ENCODE measurements around the gene MTA1.

The MTA1 gene

DNA sequence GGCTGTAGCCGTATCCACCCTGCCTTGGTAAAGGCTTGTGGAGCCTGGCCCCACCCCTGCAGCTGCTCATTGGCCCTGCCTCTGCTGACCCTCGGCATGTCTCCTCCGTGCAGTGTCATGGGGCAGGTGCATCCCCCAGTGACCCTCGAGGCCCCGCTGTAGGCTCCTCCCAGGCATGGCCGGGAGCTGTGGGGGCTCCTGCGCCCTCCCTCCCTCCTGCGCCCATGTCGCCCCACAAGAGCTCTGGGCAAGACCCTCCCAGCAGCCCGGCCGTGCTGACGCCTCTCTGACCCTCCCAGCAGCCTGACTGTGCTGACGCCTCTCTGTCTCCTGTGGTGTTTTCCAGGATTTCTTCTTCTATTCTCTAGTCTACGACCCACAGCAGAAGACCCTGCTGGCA, 34.2 kb downstream of the MTA1 start:
- TF ChIP-seq, protein P1, sequence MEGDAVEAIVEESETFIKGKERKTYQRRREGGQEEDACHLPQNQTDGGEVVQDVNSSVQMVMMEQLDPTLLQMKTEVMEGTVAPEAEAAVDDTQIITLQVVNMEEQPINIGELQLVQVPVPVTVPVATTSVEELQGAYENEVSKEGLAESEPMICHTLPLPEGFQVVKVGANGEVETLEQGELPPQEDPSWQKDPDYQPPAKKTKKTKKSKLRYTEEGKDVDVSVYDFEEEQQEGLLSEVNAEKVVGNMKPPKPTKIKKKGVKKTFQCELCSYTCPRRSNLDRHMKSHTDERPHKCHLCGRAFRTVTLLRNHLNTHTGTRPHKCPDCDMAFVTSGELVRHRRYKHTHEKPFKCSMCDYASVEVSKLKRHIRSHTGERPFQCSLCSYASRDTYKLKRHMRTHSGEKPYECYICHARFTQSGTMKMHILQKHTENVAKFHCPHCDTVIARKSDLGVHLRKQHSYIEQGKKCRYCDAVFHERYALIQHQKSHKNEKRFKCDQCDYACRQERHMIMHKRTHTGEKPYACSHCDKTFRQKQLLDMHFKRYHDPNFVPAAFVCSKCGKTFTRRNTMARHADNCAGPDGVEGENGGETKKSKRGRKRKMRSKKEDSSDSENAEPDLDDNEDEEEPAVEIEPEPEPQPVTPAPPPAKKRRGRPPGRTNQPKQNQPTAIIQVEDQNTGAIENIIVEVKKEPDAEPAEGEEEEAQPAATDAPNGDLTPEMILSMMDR (IDR thresholded peaks at IDR 0.05; ENCODE audit: insufficient read depth, missing control alignments), result no peak
- FAIRE-seq (no peak), DNase-seq (ENCODE audit: insufficient read length, low spot score) (no peak)

DNA sequence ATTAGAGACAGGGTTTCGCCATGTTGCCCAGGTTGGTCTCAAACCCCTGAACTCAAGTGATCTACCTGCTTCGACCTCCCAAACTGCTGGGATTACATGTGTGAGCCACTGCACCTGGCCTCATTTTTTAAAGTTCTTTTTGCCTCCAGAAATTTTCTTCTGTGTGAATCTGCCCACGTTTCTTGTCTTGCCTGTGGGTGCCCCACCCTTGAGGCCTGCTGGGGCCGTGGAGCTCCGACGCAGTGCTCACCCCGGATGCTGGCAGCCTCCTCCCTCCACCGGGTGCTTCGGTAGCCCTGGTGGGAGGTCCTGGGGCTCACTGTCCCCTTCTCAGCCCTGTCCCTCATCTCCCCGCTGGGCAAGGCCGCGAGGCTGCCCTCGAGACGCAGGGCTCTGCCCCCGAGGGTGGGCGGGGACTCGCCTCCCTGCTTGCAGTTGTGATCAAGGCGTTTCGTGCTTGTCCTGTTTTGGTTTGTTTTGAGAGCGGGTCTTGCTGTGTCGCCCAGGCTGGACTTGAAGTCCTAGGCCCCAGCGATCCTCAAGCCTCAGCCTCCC, 35.5 kb downstream of the MTA1 start:
- TF ChIP-seq, protein P1 (IDR thresholded peaks at IDR 0.05; ENCODE audit: insufficient read depth, missing control alignments), result no peak
- FAIRE-seq, result no peak
- no peak for DNase-seq (ENCODE audit: insufficient read length, low spot score)

DNA sequence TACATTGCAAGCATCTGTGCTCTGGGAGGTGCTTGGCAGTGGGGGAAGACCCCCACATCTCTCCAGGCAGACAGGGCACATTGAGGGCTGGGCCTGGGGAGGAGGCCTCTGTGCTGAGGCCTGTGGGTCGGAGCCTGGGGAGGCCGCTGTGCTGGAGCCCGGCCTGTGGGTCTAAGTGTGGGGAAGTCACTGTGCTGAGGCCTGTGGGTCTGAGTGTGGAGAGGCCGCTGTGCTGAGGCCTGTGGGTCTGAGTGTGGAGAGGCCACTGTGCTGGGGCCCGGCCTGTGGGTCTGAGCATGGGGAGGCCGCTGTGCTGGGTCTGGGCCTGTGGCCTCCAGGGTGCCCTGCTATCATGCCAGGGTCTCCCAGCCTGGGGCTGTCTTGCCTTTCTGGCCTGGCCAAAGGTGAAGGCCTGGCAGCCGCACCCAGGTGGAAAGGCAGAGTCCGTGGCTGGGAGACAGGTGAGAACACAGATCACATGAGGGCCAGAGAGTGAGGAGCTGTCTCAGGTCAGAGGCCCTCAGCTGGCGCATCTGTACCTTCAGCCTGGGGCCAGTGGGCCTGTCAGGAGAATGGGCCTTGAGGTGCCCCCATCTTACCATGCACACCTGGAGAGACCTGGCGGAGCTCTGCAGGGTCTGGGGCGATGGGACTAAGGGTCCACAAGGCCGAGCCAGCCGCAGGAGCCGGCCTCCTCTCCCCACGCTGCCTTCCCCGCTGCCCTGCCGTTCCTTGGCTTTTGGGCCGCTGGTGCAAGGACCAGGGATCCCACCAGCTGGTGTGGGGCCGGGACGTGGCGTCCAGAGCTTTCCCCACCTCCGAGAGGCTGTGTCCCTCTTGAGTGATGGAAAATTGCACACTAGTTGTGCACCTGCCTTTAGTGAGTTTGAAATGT, 36.4 kb downstream of the MTA1 start:
- FAIRE-seq (no peak), DNase-seq (ENCODE audit: insufficient read length, low spot score) (no peak)
- TF ChIP-seq, protein P1 (IDR thresholded peaks at IDR 0.05; ENCODE audit: insufficient read depth, missing control alignments), result no peak

DNA sequence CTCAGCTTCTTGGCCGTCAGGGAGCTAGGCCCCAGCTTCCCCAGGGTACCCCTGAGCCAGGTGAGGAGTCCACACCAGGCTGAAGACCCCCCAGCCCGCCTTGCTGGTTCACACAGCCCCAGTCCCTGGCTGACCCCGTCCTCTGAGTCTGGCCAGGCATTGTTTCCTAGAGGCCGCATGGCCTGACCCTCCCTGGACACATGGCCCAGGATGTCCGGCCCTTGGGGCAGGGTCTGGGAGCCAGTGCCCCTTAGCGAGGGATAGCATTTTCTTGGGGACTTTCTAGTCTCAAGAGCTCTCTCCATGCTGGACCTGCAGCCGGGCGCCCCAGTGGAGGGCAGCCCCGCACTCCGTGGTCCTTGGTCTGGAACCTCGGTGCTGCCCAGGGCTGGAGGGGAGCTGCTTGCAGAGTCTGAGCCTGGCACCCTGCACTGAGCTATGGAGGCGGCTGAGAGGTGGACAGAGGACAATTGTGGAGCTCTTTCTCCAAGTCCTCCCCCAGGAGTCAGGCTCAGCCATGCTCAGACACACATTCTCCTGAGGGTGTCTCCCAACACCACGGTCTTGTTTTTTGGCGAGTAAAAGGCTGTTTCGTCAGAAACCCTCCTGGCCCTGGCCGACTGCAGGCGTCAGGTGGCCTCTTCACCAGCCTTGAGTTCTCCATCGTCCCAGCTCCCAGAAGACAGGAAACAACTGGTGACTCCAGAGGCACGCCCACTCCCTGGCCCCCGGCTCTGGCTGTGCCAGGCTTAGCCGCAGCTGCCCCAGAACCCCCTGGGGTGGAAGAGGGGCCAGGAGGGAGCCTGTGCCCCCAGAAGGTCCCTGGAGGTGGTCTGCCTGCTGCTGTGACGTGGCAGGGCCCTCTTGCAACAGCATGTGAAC, 37.4 kb downstream of the MTA1 start:
- DNase-seq (ENCODE audit: insufficient read length, low spot score) (no peak), FAIRE-seq (no peak)
- TF ChIP-seq, protein P1 (IDR thresholded peaks at IDR 0.05; ENCODE audit: insufficient read depth, missing control alignments), result no peak

- DNase-seq (ENCODE audit: insufficient read length, low spot score) (no peak), FAIRE-seq (no peak)
- TF ChIP-seq, protein P1 (IDR thresholded peaks at IDR 0.05; ENCODE audit: insufficient read depth, missing control alignments), result no peak
These were observed 38.4 kb downstream of the MTA1 start for GRCh38 chr14:105458010-105458409.

- DNase-seq (ENCODE audit: insufficient read length, low spot score) (no peak), FAIRE-seq (no peak)
- TF ChIP-seq, protein P1 (IDR thresholded peaks at IDR 0.05; ENCODE audit: insufficient read depth, missing control alignments), result no peak
These were observed 38.9 kb downstream of the MTA1 start for GRCh38 chr14:105458571-105458970.
